IMR-90 (cell line): Measurements from ENCODE around the gene PCK1. TPM values are rescaled to one million over a fixed set of nuclear protein-coding genes. Genes with fewer than 3 reads are reported as not detected.

Experiments used
- ATAC-seq: fragments of 200-7000 bp; cut with Tn5 transposase; 2 replicates; pipeline ENCODE4 v1.9.1; 2020; ENCODE audit warnings: low read depth, mild to moderate bottlenecking, moderate library complexity
- BruUV-seq: library from RNA; stranded (reverse); fragments of 400-500 nt; replicated peaks from 2 replicates; lab custom pipeline; 2021; lab: Mats Ljungman, UMichigan
- CTCF ChIA-PET: fragments of 300-600 bp; formaldehyde crosslinking; extraction: SDS; loops from one replicate; lab custom pipeline; 2021; ENCODE audit warnings: antibody characterized with exemption; lab: Yijun Ruan, JAX
- POLR2A ChIA-PET: fragments of 300-600 bp; sonication (Branson Sonifier 250); formaldehyde crosslinking; loops from one replicate; lab custom pipeline; 2022; ENCODE audit warnings: antibody characterized with exemption; ENCODE audit not compliant: unreplicated experiment; lab: Charles Lee
- DNase-seq: peaks from one replicate; pipeline ENCODE4 v3.0.0; 2013
- H2AFZ ChIP-seq: replicated peaks from 2 replicates; pipeline ENCODE3; 2013; ENCODE audit warnings: low read length, mild to moderate bottlenecking; ENCODE audit not compliant: poor library complexity
- H2AK5ac ChIP-seq: 2 replicates; pipeline ENCODE4 v1.6.1; 2013; ENCODE audit warnings: low read depth, low read length, inconsistent platforms
- H2AK9ac ChIP-seq: replicated peaks from 2 replicates; pipeline ENCODE3; 2013; ENCODE audit warnings: mild to moderate bottlenecking, low read depth, low read length, moderate library complexity; ENCODE audit not compliant: poor library complexity
- H2BK120ac ChIP-seq: 2 replicates; pipeline ENCODE4 v1.6.1; 2013; ENCODE audit warnings: low read depth, low read length, inconsistent platforms
- H2BK15ac ChIP-seq: 3 replicates; pipeline ENCODE4 v1.6.1; 2013; ENCODE audit warnings: low read depth, low read length, inconsistent platforms
- H2BK20ac ChIP-seq: 2 replicates; pipeline ENCODE4 v1.6.1; 2013; ENCODE audit warnings: low read depth, mild to moderate bottlenecking, inconsistent platforms, low read length, moderate library complexity
- H2BK5ac ChIP-seq: 2 replicates; pipeline ENCODE4 v1.6.1; 2013; ENCODE audit warnings: mild to moderate bottlenecking, low read depth, low read length, inconsistent platforms; ENCODE audit not compliant: poor library complexity, severe bottlenecking
- H3K14ac ChIP-seq: replicated peaks from 2 replicates; pipeline ENCODE4 v1.6.1; 2013; ENCODE audit warnings: low read depth, low read length, inconsistent platforms
- H3K18ac ChIP-seq: 2 replicates; pipeline ENCODE4 v1.6.1; 2013; ENCODE audit warnings: low read depth, low read length, control low read depth
- H3K23ac ChIP-seq: 2 replicates; pipeline ENCODE4 v1.6.1; 2013; ENCODE audit warnings: low read depth, low read length, inconsistent platforms
- H3K27ac ChIP-seq: 2 replicates; pipeline ENCODE4 v1.5.1; 2013; ENCODE audit warnings: mild to moderate bottlenecking, control low read depth, low read length; ENCODE audit not compliant: insufficient read depth
- H3K27me3 ChIP-seq: 2 replicates; pipeline ENCODE4 v1.6.1; 2013; ENCODE audit warnings: low read length; ENCODE audit not compliant: control insufficient read depth, insufficient read depth
- H3K36me3 ChIP-seq: 2 replicates; pipeline ENCODE4 v1.6.1; 2013; ENCODE audit warnings: low read length, mixed read lengths; ENCODE audit not compliant: control insufficient read depth, insufficient read depth
- H3K4ac ChIP-seq: 2 replicates; pipeline ENCODE4 v1.6.1; 2013; ENCODE audit warnings: low read depth, low read length, inconsistent platforms
- H3K4me1 ChIP-seq: 2 replicates; pipeline ENCODE4 v1.6.1; 2013; ENCODE audit warnings: low read length, mixed read lengths; ENCODE audit not compliant: control insufficient read depth, insufficient read depth
- H3K4me2 ChIP-seq: 2 replicates; pipeline ENCODE4 v1.6.1; 2013; ENCODE audit warnings: low read depth, mild to moderate bottlenecking, control low read depth, low read length, moderate library complexity
- H3K4me3 ChIP-seq: 2 replicates; pipeline ENCODE4 v1.5.1; 2013; ENCODE audit warnings: low read depth, mild to moderate bottlenecking, control low read depth, low read length, moderate library complexity; ENCODE audit not compliant: insufficient read depth
- H3K56ac ChIP-seq: 2 replicates; pipeline ENCODE4 v1.6.1; 2013; ENCODE audit warnings: low read length, inconsistent platforms; ENCODE audit not compliant: insufficient read depth; ENCODE audit errors: extremely low read depth
- H3K79me1 ChIP-seq, 2 experiments: 2 replicates each; pipeline ENCODE4 v1.6.1; 2013; ENCODE audit warnings: low read length in 2 of 2, inconsistent platforms in 1 of 2, low read depth in 1 of 2
- H3K9ac ChIP-seq: 2 replicates; pipeline ENCODE4 v1.6.1; 2013; ENCODE audit warnings: low read depth, low read length, control low read depth
- H3K9me1 ChIP-seq: 2 replicates; pipeline ENCODE4 v1.6.1; 2013; ENCODE audit warnings: low read length, inconsistent platforms; ENCODE audit not compliant: insufficient read depth
- H3K9me3 ChIP-seq: 2 replicates; pipeline ENCODE4 v1.6.1; 2013; ENCODE audit warnings: low read length; ENCODE audit not compliant: control insufficient read depth, insufficient read depth
- H4K20me1 ChIP-seq: 2 replicates; pipeline ENCODE4 v1.6.1; 2013; ENCODE audit warnings: low read length, inconsistent platforms; ENCODE audit not compliant: insufficient read depth
- H4K5ac ChIP-seq: 2 replicates; pipeline ENCODE4 v1.6.1; 2013; ENCODE audit warnings: mild to moderate bottlenecking, low read depth, low read length, control low read depth
- H4K8ac ChIP-seq, 2 experiments: 2 replicates each; pipeline ENCODE4 v1.6.1; 2013; ENCODE audit warnings: low read depth in 2 of 2, low read length in 2 of 2, control low read depth in 1 of 2, inconsistent platforms in 1 of 2
- H4K91ac ChIP-seq: 2 replicates; pipeline ENCODE4 v1.6.1; 2013; ENCODE audit warnings: low read depth, low read length, inconsistent platforms; ENCODE audit not compliant: insufficient read depth
- CEBPB ChIP-seq: IDR thresholded peaks from 2 replicates; pipeline ENCODE4 v1.6.1; 2012; ENCODE audit warnings: low read depth, low read length, improper control_type of control experiment
- CHD1 ChIP-seq: IDR thresholded peaks from 2 replicates; pipeline ENCODE4 v1.6.1; 2012; ENCODE audit warnings: low read depth, low read length, improper control_type of control experiment
- ELK1 ChIP-seq: fragments of 150-350 bp; IDR thresholded peaks from 2 replicates; pipeline ENCODE4 v1.6.1; 2016; ENCODE audit warnings: low read depth, mild to moderate bottlenecking, low read length, moderate library complexity, borderline replicate concordance
- MAFK ChIP-seq: IDR thresholded peaks from 2 replicates; pipeline ENCODE4 v1.6.1; 2012; ENCODE audit warnings: low read depth, low read length, improper control_type of control experiment
- MXI1 ChIP-seq: IDR thresholded peaks from 2 replicates; pipeline ENCODE4 v1.6.1; 2012; ENCODE audit warnings: low read depth, mild to moderate bottlenecking, low read length, moderate library complexity, borderline replicate concordance
- SMC3 ChIP-seq: fragments of 150-350 bp; IDR thresholded peaks from 2 replicates; pipeline ENCODE4 v1.6.1; 2016; ENCODE audit warnings: low read depth, mild to moderate bottlenecking, antibody characterized with exemption, low read length, moderate library complexity
- whole genome bisulfite sequencing, 2 experiments: methylation state at CpG; one replicate each; pipeline versions ENCODE4 v1.1.5 to v1.1.7; 2013; ENCODE audit warnings: missing lambda C conversion rate in 2 of 2; ENCODE audit not compliant: insufficient read length in 1 of 2; ENCODE audit errors: extremely low coverage in 2 of 2; 5-methylcytosine and 5-hydroxymethylcytosine counted together
- dilution Hi-C: fragments of 300-500 bp; cut with HindIII; formaldehyde crosslinking; loops from one replicate; pipeline ENCODE4 v1.14.3; 2018; ENCODE audit warnings: low sequenced_read_pairs; ENCODE audit not compliant: unreplicated experiment
- in situ Hi-C: fragments of 300-500 bp; cut with MboI; formaldehyde crosslinking; loops from 3 replicates; pipeline ENCODE4 v1.14.3; 2019; ENCODE audit warnings: low sequenced_read_pairs, inconsistent platforms, mixed read lengths
- intact Hi-C: fragments of 100-400 bp; cut with micrococcal nuclease; formaldehyde crosslinking; loops from 2 replicates; pipeline ENCODE4 v1.10.0; 2022
- polyA plus RNA-seq, 3 experiments: library from polyadenylated mRNA; depleted of rRNA; stranded (reverse); fragments of >200 nt; gene quantifications; 2 replicates each; pipeline ENCODE4 v1.2.3, GENCODE V29; 2012; ENCODE audit warnings: low replicate concordance in 1 of 3
- total RNA-seq: library from RNA; depleted of rRNA; stranded (reverse); fragments of >200 nt; gene quantifications from 2 replicates; pipeline ENCODE4 v1.2.3, GENCODE V29; 2012

The PCK1 gene
- total and polyA plus RNA-seq, 2 of the 4 experiments (the other 2 are of a cell fraction), result not detected

GRCh38 chr20:57562541-57563465 is 1.9 kb downstream of the PCK1 start:
- no TSS peak for BruUV-seq
- no peak overlapping the region for H3K9ac ChIP-seq
- H3K4ac ChIP-seq, result no peak overlapping the region
- no peak overlapping the region for H3K18ac ChIP-seq
- H3K27ac ChIP-seq, result no peak overlapping the region
- no peak overlapping the region for H3K4me3 ChIP-seq
- no peaks in the 10 kb centered on the region for H3K79me1 ChIP-seq
- no peak overlapping the region for H3K14ac ChIP-seq
- H2BK5ac ChIP-seq, result no peak overlapping the region
- H3K4me1 ChIP-seq, result no peaks in the 10 kb centered on the region
- no peak overlapping the region for H3K4me2 ChIP-seq
- H3K9me3 ChIP-seq, result no peaks in the 10 kb centered on the region
- peaks cover 7% of the 10 kb centered on the region for H3K27me3 ChIP-seq
- intact Hi-C loops (no loop called here), dilution Hi-C loops (no loop called here), in situ Hi-C loops (no loop called here)
- DNase-seq, result no peak
- no peak overlapping the region for H4K8ac ChIP-seq
- ChIA-PET CTCF (no interaction called here), POLR2A (no interaction called here)
- H4K5ac ChIP-seq, result no peak overlapping the region
- no peak overlapping the region for H4K91ac ChIP-seq
- no peak overlapping the region for H2BK120ac ChIP-seq
- no peak overlapping the region for H2BK20ac ChIP-seq
- no peaks in the 10 kb centered on the region for H4K20me1 ChIP-seq
- H3K36me3 ChIP-seq, result no peaks in the 10 kb centered on the region
- no peak overlapping the region for H2BK15ac ChIP-seq
- no peak for ATAC-seq
- no peaks in the 10 kb centered on the region for H3K9me1 ChIP-seq
- no peak overlapping the region for H2AK9ac ChIP-seq
- H2AK5ac ChIP-seq, result no peak overlapping the region
- 82% methylated on average over 10 of the region's 35 CpGs; no CpG with 5 or more reads in 1 of the 2 experiments for WGBS, 2 experiments
- TF ChIP-seq MXI1 (no peak), CEBPB (no peak), MAFK (no peak), ELK1 (no peak), SMC3 (no peak), CHD1 (no peak)
- H3K56ac ChIP-seq, result no peak overlapping the region
- H2AFZ ChIP-seq, result no peak overlapping the region
- no peak overlapping the region for H3K23ac ChIP-seq
